CD4-positive, alpha-beta T cell treated with Interleukin-17A for 1 hour (primary cell): ENCODE measurements around the gene PODN.
A peak's percentile ranks its signal among the peaks of the same experiment; 100 is the strongest.

ENCODE experiments used
- DNase-seq: peaks from one replicate; pipeline ENCODE4 v3.0.0-alpha.2; 2020

PODN gene

DNA sequence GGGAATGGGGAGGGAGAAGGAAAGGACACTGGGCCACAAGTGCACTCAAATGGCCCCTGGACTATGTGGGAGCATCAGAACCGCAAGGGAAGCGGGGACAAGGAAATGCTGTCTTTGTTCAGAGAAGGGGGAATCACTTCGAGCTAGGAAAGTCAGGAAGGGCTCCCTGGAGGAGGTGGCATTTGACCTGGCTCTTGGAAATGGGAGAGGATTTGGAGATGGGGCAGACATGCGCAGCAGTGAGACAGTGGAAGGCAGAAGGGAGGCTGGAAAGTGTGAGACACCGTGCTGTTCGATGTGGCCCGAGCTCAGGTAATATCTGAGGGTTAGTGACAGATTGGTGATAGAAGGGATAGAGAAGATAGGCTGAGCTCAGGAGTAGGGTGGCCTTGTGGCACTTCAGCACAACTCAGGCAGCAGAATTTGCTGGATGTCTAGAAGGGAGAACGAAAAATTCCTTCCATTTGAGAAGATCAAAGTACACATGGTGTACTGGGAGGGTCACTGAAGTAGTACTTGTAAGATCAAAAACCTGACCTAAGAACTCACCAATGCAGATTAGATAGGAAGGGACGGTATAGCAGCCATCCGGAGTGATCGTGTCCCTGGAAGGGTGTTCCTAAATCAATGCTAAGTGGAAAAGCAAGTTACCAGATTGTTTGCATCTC lies 55.1 kb downstream of the PODN start:
- no peak for DNase-seq

GRCh38 chr1:53117836-53118235 lies 55.8 kb downstream of the PODN start:
- no peak for DNase-seq

DNA sequence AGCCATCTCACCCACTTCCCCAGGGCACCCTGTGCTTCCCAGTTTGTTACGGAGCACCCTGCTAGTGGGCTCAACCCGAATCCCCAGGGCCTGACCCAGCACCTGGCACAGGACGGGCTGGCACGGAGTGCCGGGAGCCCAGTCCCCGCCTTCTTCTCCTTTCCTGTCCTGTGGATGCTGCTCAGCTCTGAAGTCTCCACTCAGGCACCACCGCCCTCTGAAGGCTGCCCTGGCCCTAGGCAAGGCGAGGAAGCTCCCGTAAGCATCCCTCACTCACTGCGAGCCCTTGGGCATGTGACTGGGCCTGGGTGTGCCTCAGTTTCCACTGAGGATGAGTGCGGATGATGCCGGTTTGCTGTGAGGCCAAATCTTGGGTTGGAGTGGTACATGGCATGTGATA lies 58.6 kb downstream of the PODN start:
- no peak for DNase-seq

DNA sequence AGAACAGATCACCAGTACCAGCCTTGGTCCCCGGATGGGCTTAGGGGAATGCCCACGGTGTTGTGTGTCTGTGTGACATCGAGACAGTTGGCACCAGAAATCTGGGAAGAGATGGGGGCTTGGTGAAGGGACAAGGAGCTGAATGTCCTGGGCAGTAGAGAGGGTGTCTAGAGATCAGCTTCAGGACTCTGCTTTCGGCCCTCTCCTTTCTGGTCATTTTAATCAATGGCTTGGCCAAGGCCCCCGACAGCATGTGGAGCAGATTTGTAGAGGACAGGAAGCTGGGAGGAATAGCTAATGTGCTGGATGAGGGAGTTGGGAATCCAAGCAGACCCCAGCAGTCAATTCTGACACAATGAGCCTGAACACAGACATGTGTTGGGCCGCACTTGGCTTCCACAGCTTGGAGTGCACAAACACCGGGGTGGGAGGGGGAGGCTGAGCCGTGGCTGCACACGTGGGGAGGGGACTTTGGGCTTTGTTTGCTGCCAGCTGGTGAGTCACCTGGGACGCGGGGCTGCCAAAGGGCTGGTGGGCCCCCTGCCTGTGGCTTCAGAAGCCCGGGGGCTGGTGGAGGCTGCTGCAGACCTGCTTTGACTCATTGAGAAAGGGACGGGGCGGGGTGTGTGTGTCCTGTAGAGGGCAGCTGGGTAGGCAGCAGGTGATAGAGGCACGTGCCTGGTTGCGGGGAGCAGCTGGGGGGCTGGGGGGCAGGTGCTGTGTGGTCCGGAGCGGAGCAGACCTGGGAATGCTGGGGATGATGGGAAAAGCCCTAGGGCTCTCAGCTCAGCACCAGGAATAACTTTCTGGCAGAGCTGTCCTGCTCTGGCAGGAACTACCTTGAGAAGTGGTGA lies 59.5 kb downstream of the PODN start:
- no peak for DNase-seq

- no peak for DNase-seq
These were observed 60.3 kb downstream of the PODN start for GRCh38 chr1:53122201-53122885.

- DNase-seq: no peak
These were observed 61.0 kb downstream of the PODN start for GRCh38 chr1:53122961-53123413.

DNA sequence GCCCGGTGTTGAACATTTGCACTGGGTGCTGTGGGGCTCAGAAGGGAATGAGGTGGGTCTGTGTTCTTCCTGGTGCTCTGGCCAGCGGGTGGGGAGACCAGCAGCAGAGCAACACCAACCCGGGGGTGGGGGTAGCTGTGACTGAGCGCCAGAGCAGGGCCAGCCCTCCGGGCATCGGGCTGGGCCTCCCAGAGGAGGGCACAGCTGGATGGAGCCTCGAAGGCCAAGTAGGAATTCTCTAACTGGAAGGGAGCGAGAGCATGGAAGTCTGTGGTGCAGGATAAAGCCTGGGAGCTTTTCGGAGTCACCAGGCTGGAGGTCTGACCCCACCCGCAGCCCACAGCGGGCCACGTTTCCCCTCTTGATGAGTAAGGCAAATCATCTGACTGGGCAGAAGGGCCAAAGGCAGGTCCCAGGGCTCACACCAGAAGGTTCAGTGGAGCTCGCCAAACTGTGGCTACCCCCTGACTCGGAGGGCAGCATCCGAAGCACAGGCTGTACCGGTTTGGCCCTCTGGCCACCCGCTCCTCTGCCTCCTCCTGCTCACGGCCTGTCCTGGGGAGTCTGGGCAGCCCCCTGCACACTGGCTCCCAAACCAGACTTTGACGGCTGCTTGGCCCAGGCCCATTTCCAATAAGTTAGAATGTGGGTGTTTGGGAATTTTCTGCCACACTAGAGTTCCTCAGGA lies 61.6 kb downstream of the PODN start:
- no peak for DNase-seq

- no peak for DNase-seq
These were observed 63.1 kb downstream of the PODN start for GRCh38 chr1:53125122-53125521.

GRCh38 chr1:53125623-53126360 lies 63.8 kb downstream of the PODN start:
- no peak for DNase-seq

DNA sequence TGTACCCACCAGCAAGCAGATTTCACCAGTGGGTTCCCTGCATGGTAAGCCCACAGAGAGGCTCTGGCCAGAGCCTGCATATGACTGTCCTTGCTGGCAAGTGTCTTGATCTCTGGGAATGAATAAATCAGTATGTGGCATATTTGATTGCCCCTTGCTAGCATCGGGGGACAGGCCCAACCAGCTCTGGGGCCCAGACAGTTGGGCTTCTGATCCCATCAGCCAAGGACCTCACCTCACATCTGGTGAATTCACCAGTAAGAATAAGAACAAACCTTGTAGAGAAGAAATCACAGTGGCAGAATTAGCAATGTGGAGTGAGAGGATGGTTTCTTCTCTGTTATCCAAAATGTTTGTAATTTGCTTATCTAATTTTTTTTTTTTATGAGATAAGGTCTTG lies 64.5 kb downstream of the PODN start:
- no peak for DNase-seq

GRCh38 chr1:53127546-53127945 lies 65.5 kb downstream of the PODN start:
- peak; percentile 25 for DNase-seq

DNA sequence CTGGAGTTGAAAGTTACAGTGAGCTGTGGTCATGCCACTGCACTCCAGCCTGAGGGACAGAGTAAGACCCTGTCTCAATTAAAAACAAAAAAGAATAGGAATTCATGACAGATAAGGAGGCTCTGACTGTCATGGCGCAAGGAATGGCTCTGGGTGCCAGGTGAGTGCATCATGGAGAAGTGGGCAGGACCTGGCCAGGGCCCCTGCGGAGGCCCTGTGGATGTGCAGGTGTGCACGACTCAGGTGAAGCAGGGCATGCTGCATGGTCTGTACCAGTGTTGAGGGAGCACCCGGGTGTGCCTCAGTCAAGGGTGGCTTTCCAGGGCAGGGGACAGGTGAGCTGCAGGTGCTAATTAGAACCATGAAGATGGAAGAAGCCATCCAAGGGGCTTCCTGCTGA lies 66.4 kb downstream of the PODN start:
- DNase-seq: no peak

DNA sequence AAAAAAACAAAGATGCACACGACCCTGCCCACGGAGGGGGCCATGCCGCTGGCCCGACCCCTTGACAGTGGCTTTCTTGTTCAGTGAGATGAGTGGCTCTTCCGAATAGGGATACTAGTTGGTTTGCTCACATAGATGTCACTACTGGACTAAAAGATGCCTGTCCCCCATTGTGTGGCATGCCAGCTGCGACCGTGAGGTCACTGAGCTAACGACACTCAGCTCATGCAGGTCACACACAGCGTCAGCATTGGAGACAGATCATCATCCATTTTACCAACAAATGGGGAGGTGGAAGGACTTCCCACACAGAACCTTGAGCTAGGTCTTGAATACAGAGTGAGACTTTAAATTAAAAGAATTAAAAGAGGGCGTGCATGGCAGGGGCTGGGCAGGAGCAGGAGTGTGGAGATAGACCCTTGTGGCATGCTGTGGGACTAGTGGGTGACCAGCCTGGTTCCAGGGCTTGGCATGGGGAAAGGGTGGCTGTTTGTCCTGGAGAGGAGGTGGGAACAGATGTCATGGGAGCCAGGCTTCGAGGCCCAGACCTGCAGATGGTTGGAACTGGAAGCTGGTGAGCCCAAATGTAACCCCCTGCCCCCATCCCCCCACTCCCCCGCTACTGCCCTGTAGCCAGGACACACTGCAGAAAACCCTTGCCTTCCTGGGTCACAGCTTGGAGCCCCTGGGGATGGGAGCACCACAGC lies 68.0 kb downstream of the PODN start:
- DNase-seq: no peak

DNA sequence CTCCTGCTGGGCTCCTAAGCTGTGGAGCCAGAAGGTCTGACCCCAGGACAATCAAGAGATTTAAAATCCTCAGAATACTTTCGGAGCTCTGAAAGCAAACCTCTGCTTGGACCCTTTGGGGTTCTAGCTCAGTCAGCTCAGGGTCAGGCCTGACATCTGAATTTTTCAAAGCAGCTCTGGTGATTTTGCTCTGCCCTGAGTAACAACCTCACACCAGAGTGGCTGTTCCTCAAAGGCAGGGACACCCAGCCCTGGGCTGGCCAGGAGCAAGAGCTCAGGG lies 68.5 kb downstream of the PODN start:
- no peak for DNase-seq

- DNase-seq: no peak
These were observed 69.0 kb downstream of the PODN start for GRCh38 chr1:53130878-53131589.

DNA sequence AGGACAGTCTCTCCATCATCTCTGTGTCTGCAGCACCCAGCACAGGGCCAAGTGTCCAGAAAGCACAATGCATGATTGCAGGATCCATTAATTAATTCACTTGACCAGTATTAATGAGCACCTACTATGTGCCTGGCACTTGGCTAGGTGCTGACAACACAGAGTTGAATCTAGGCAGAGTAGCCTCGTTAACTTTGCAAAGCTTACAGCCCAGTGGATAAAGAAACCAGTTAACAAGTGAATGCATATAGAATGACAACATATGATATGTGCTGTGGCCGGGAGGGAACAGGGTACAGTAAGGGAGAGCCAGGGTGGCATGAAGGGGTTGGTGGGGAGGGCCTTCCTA lies 69.6 kb downstream of the PODN start:
- DNase-seq: no peak

- no peak for DNase-seq
These were observed 70.2 kb downstream of the PODN start for GRCh38 chr1:53132176-53132575.

DNA sequence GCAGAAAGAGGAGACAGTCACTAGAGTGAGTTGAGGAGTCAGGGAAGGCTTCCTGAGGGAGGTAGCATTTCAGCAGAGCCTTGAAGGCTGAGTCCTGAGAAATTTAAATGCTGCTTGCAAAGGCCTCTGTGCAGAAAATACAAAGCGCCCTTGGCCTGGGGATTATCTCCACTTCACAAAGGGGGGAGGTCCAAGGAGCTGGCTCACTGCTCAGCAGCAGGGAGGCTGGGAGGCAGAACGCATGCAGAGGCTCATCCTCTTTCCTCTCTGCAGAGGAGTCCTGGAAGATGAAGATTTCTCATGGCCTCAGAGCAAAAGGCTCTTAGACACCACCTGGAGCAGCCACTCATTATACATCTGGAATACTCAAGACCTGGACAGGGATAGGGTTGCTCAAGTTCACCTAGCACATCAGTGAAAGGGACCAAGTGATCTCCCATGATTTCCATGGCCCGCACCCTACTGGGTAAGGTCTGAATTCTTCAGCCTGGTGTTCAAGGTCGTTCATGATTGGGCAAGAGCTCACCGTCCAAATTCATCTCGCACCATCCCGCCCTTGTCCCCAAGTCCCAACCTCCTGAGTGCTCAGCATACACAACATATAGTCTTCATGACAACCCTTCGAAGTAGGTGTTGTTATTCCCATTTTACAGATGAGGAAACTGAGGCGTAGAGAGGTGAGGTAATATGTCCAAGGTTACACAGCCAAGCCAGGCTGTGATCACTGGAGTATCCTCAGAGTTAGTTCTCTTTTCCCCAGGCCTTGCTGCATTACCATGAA lies 71.4 kb downstream of the PODN start:
- no peak for DNase-seq

GRCh38 chr1:53134042-53134485 lies 72.1 kb downstream of the PODN start:
- no peak for DNase-seq
